ENCODE data around the gene KATNIP. TPM values are rescaled to one million over a fixed set of nuclear protein-coding genes. Genes with fewer than 3 reads are reported as not detected.
A peak's percentile ranks its signal among the peaks of the same experiment; 100 is the strongest.

The KATNIP gene
- total and polyA plus RNA-seq, 9 of the 15 experiments (the other 6 are each of a cell fraction or from before 2014, with no cell fraction given) = 1.7 to 13.2 (median 8.0) TPM

DNA sequence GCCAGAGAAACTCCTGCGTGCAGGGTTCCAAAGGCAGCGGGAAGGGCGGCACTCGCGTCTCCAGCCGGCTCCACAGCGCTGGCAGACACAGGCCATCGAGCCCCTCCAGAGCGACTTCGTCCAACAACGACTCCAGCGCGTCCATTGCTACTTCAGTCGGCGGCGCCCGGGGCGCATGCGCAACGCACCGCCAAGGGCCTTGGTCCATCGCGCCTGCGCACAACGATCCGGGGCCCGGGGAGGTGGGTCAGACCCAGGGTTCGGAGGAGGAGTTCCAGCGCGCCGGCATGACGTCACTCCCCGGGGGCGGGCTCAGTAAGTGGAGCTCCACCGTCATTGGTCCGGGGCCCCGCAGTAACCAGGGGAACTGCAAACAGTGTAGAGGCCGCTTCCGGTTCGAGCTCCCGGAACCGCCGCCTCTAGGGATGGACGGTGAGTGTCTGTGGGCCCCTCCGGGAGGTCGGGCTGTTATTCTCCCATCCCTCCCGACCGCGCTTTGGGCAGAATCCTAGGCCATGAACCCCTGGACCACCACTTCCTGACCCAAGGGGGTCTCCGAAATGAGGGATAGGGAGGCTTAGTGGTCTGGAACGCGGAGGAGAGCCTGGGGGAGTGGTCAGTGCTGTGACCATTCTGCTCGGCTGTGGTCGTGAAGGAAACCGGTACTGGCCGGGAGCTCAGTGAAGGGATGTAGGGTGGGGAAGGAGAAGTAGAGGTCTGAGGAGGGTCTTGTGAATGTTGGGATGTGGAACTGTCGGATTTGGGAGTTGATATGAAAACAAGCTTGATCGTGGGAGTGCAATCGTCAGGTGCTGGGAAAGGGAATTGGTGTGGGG is at the start of gene KATNIP, which contains the start of gene GTF3C1 (continued):
- TF ChIP-seq, protein P1, sequence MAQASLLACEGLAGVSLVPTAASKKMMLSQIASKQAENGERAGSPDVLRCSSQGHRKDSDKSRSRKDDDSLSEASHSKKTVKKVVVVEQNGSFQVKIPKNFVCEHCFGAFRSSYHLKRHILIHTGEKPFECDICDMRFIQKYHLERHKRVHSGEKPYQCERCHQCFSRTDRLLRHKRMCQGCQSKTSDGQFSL (CRISPR knock-in tag; IDR thresholded peaks at IDR 0.05) = no peak
- TF ChIP-seq, protein P1 (tag; IDR thresholded peaks at IDR 0.05) = no peak
- TF ChIP-seq NEUROD1 (IDR thresholded peaks at IDR 0.05; ENCODE audit: borderline replicate concordance, low read depth, low read length, partially characterized antibody) (peak; percentile 83), ZNF239 (CRISPR knock-in tag; IDR thresholded peaks at IDR 0.05) (no peak), GTF2F1 (IDR thresholded peaks at IDR 0.05; ENCODE audit: low read depth, low read length) (0 out of 2 replicates have a peak, but pooled peaks have one; percentile 48), HLTF (IDR thresholded peaks at IDR 0.05) (peak; percentile 85), MTF1 (CRISPR knock-in tag; IDR thresholded peaks at IDR 0.05; ENCODE audit: borderline replicate concordance) (no peak), SMARCA4 (IDR thresholded peaks at IDR 0.05) (no peak), ETV5 (CRISPR knock-in tag; IDR thresholded peaks at IDR 0.05; ENCODE audit: low read depth) (no peak), HCFC1 (IDR thresholded peaks at IDR 0.05; ENCODE audit: low read depth, low read length) (peak; percentile 61), DMBX1 (CRISPR knock-in tag; IDR thresholded peaks at IDR 0.05; ENCODE audit: borderline replicate concordance) (no peak), CHD4 (IDR thresholded peaks at IDR 0.05; ENCODE audit: insufficient read depth, insufficient replicate concordance, low read depth, low read length, poor library complexity, severe bottlenecking) (no peak), ARID1B (IDR thresholded peaks at IDR 0.05) (no peak), CCAR2 (IDR thresholded peaks at IDR 0.05; ENCODE audit: low read depth, low read length) (no peak), STAT5A (IDR thresholded peaks at IDR 0.05; ENCODE audit: borderline replicate concordance, low read length) (no peak), CXXC5 (CRISPR knock-in tag; IDR thresholded peaks at IDR 0.05) (peak; percentile 55; the same call in 1 of the 2 replicates), ZC3H8 (IDR thresholded peaks at IDR 0.05) (0 out of 2 replicates have a peak, but pooled peaks have one; percentile 54)
- TF ChIP-seq, protein P2, sequence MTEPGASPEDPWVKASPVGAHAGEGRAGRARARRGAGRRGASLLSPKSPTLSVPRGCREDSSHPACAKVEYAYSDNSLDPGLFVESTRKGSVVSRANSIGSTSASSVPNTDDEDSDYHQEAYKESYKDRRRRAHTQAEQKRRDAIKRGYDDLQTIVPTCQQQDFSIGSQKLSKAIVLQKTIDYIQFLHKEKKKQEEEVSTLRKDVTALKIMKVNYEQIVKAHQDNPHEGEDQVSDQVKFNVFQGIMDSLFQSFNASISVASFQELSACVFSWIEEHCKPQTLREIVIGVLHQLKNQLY (CRISPR knock-in tag; conservative IDR thresholded peaks at IDR 0.05) = no peak
- TF ChIP-seq, protein P3, sequence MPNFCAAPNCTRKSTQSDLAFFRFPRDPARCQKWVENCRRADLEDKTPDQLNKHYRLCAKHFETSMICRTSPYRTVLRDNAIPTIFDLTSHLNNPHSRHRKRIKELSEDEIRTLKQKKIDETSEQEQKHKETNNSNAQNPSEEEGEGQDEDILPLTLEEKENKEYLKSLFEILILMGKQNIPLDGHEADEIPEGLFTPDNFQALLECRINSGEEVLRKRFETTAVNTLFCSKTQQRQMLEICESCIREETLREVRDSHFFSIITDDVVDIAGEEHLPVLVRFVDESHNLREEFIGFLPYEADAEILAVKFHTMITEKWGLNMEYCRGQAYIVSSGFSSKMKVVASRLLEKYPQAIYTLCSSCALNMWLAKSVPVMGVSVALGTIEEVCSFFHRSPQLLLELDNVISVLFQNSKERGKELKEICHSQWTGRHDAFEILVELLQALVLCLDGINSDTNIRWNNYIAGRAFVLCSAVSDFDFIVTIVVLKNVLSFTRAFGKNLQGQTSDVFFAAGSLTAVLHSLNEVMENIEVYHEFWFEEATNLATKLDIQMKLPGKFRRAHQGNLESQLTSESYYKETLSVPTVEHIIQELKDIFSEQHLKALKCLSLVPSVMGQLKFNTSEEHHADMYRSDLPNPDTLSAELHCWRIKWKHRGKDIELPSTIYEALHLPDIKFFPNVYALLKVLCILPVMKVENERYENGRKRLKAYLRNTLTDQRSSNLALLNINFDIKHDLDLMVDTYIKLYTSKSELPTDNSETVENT (CRISPR knock-in tag; IDR thresholded peaks at IDR 0.05) = no peak
- TF ChIP-seq, protein P4, sequence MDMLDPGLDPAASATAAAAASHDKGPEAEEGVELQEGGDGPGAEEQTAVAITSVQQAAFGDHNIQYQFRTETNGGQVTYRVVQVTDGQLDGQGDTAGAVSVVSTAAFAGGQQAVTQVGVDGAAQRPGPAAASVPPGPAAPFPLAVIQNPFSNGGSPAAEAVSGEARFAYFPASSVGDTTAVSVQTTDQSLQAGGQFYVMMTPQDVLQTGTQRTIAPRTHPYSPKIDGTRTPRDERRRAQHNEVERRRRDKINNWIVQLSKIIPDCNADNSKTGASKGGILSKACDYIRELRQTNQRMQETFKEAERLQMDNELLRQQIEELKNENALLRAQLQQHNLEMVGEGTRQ (CRISPR knock-in tag; IDR thresholded peaks at IDR 0.05) = no peak
- TF ChIP-seq, protein P5, sequence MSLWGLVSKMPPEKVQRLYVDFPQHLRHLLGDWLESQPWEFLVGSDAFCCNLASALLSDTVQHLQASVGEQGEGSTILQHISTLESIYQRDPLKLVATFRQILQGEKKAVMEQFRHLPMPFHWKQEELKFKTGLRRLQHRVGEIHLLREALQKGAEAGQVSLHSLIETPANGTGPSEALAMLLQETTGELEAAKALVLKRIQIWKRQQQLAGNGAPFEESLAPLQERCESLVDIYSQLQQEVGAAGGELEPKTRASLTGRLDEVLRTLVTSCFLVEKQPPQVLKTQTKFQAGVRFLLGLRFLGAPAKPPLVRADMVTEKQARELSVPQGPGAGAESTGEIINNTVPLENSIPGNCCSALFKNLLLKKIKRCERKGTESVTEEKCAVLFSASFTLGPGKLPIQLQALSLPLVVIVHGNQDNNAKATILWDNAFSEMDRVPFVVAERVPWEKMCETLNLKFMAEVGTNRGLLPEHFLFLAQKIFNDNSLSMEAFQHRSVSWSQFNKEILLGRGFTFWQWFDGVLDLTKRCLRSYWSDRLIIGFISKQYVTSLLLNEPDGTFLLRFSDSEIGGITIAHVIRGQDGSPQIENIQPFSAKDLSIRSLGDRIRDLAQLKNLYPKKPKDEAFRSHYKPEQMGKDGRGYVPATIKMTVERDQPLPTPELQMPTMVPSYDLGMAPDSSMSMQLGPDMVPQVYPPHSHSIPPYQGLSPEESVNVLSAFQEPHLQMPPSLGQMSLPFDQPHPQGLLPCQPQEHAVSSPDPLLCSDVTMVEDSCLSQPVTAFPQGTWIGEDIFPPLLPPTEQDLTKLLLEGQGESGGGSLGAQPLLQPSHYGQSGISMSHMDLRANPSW (CRISPR knock-in tag; IDR thresholded peaks at IDR 0.05) = no peak

Measured in K562 (cell line).